Stimulated activated CD4-positive, alpha-beta T cell treated with anti-CD3 and anti-CD28 coated beads, TNF-alpha, amount 100 ng/mL, for 48 hours (primary cell): ENCODE results near the gene BLID.

Source experiments
- DNase-seq, 3 donors: peaks; one replicate each; pipeline ENCODE4 v3.0.0-alpha.2; 2020; ENCODE audit warnings: low read depth in 3 of 3

Gene BLID

GRCh38 chr11:122081073-122081472, 34.9 kb downstream of the BLID start:
- no peak for DNase-seq

- no peak for DNase-seq
Measured at GRCh38 chr11:122077459-122077858, 38.6 kb downstream of the BLID start.

GRCh38 chr11:122076512-122077120, 39.4 kb downstream of the BLID start:
- no peak for DNase-seq

GRCh38 chr11:122075016-122075415, 41.0 kb downstream of the BLID start:
- DNase-seq = no peak

- DNase-seq = no peak
Measured at GRCh38 chr11:122074022-122074421, 42.0 kb downstream of the BLID start.

DNA sequence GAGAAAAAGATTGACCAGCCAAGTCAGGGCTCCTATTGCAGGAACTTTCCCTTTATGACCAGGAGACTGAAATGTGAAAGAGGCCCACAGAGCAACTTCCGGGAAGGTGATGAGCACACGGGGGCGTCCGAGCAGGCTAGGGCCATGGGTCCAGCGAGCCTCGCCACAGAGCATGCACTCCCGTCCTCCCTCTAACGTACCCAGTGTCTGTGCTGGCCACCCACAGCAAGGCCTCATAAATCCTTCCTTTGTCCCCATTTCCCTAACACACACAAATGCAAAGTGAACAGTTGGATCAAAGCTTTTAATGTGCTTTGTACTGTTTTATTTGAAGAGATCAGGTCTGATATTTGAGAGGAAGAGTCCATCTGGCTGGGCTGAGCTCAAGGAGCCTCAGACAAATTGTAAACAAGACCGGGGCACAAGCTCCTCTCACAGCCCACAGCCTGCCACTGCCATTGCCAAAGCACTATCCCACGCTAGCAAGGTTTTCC, 44.3 kb downstream of the BLID start:
- DNase-seq = no peak

DNA sequence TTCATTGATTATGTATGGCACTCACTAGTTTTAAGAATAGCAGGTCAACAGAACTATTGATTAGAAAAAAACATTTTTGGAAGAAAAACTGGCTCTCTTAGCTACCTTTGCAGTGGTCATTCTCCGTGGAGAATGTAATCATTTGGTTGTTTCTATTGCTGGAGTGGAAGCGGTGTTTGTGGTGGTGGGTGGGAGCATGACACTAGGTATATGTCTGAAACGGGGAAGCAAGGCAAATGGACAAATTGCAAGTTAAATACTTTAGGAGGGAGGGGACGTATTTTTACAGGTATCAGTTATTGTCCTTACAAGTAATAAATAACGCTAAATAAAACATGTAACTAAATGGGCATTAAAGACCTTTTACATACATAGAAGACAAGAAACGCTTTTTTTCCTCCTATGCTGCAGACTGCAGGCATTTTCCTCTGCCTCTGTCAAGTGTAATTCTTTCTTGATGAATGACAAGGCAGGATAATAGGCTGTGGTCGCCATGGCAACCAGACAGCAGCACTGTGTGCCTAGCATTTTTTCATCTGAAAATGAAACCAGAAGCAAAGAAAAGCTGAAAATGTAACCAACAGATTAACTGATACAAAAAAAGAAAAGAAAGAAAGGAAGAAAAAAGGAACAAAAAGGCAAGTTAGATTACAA, 46.2 kb downstream of the BLID start:
- DNase-seq = no peak

GRCh38 chr11:122068837-122069236, 47.2 kb downstream of the BLID start:
- DNase-seq = no peak

DNA sequence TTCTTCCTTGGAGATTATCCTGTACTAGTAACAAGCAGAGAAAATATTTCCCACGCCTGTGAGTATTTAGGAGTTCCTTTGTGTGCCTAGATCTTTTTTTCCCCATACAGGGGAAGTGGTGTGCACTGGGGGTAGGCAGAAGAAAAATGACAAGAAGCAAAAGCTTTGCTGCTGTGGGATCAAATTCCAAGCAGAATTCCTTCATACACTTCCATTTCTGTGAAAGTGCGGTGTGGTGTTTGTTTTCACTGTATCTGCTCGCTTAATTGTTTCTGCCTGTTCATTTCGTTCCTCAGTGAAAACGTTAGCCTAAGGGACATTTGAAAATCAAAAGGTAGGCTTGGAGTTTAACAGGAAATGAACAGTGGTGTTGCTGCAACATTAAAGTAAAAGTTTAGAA, 47.9 kb downstream of the BLID start:
- DNase-seq = no peak
